ENCODE data around the gene ARID3A. TPM values are rescaled to one million over a fixed set of nuclear protein-coding genes. Genes with fewer than 3 reads are reported as not detected.

Gene ARID3A
- total and polyA plus RNA-seq, 7 donors: 2.3 to 6.7 (median 4.2) TPM

GRCh38 chr19:897442-898039 lies 28.3 kb upstream of the ARID3A start:
- DNase-seq (peak; percentile 11 to 48), ATAC-seq (no peak)
- H3K4me1 ChIP-seq: no peaks in the 10 kb centered on the region
- intact Hi-C loops (cut with DNase I): no loop called here
- H3K36me3 ChIP-seq (ENCODE audit: insufficient read depth in 1 of 2, low read depth in 1 of 2): peaks cover 0 to 24% of the 10 kb centered on the region in 2 donors
- H3K27me3 ChIP-seq (ENCODE audit: insufficient read depth in 3 of 3, low read length in 2 of 3): no peaks in the 10 kb centered on the region
- no peaks in the 10 kb centered on the region for H3K9me3 ChIP-seq
- TF ChIP-seq CTCF (IDR thresholded peaks at IDR 0.05): no peak
- no peak overlapping the region for H3K27ac ChIP-seq
- 88 to 91% (median 90%) methylated on average over 25 to 26 of the region's 26 CpGs for WGBS, 3 donors
- H3K4me3 ChIP-seq: no peak overlapping the region

GRCh38 chr19:898663-899062 lies 27.2 kb upstream of the ARID3A start:
- intact Hi-C loops (cut with DNase I): no loop called here
- no peak overlapping the region for H3K27ac ChIP-seq
- DNase-seq (peak in 1 of 2 donors; percentile 52), ATAC-seq (no peak)
- WGBS, 3 donors: 77 to 87% (median 78%) methylated on average over 20 of the region's 20 CpGs
- no peaks in the 10 kb centered on the region for H3K9me3 ChIP-seq
- peaks cover 0 to 24% of the 10 kb centered on the region in 2 donors for H3K36me3 ChIP-seq (ENCODE audit: insufficient read depth in 1 of 2, low read depth in 1 of 2)
- no peak overlapping the region for H3K4me3 ChIP-seq
- no peaks in the 10 kb centered on the region for H3K27me3 ChIP-seq (ENCODE audit: insufficient read depth in 3 of 3, low read length in 2 of 3)
- H3K4me1 ChIP-seq: no peaks in the 10 kb centered on the region
- no peak for TF ChIP-seq CTCF (IDR thresholded peaks at IDR 0.05)

- DNase-seq (peak; percentile 13 to 44), ATAC-seq (no peak)
- Histone ChIP-seq H3K4me1 (no peaks in the 10 kb centered on the region), H3K27me3 (ENCODE audit: insufficient read depth in 3 of 3, low read length in 2 of 3) (no peaks in the 10 kb centered on the region), H3K4me3 (no peak overlapping the region), H3K27ac (no peak overlapping the region), H3K36me3 (ENCODE audit: insufficient read depth in 1 of 2, low read depth in 1 of 2) (peaks cover 0 to 24% of the 10 kb centered on the region in 2 donors), H3K9me3 (no peaks in the 10 kb centered on the region)
- no peak for TF ChIP-seq CTCF (IDR thresholded peaks at IDR 0.05)
- intact Hi-C loops (cut with DNase I): no loop called here
- 89 to 92% (median 91%) methylated on average over 31 to 32 of the region's 32 CpGs for WGBS, 3 donors
Measured at GRCh38 chr19:899336-900042, 26.3 kb upstream of the ARID3A start.

GRCh38 chr19:900043-900301 lies 25.9 kb upstream of the ARID3A start:
- H3K9me3 ChIP-seq: no peaks in the 10 kb centered on the region
- 92 to 94% (median 94%) methylated on average over 14 to 15 of the region's 15 CpGs for WGBS, 3 donors

More at GRCh38 chr19:900043-900301, 25.9 kb upstream of the ARID3A start:
- intact Hi-C loops (cut with DNase I): no loop called here
- H3K4me3 ChIP-seq: no peak overlapping the region
- DNase-seq (peak in 1 of 2 donors; percentile 44), ATAC-seq (peak in 1 of 4 donors; percentile 17)
- H3K4me1 ChIP-seq: no peaks in the 10 kb centered on the region
- H3K36me3 ChIP-seq (ENCODE audit: insufficient read depth in 1 of 2, low read depth in 1 of 2): peaks cover 0 to 24% of the 10 kb centered on the region in 2 donors
- no peaks in the 10 kb centered on the region for H3K27me3 ChIP-seq (ENCODE audit: insufficient read depth in 3 of 3, low read length in 2 of 3)
- TF ChIP-seq CTCF (IDR thresholded peaks at IDR 0.05): no peak
- no peak overlapping the region for H3K27ac ChIP-seq
